Fibroblast of peridontal ligament (primary cell): ENCODE measurements around the gene SAMM50.
A peak's percentile ranks its signal among the peaks of the same experiment; 100 is the strongest.

Experiments used
- DNase-seq: peaks from one replicate; pipeline ENCODE4 v3.0.0-alpha.2; 2010; ENCODE audit errors: extremely low read depth

SAMM50 gene

GRCh38 chr22:43976861-43977795 lies 21.9 kb downstream of the SAMM50 start:
- DNase-seq, result no peak

- no peak for DNase-seq
Observed at GRCh38 chr22:43978558-43978957, 23.3 kb downstream of the SAMM50 start.

- no peak for DNase-seq
Observed at GRCh38 chr22:43980579-43980978, 25.3 kb downstream of the SAMM50 start.

GRCh38 chr22:43980996-43981395 lies 25.8 kb downstream of the SAMM50 start:
- DNase-seq, result no peak

- no peak for DNase-seq
Observed at GRCh38 chr22:43983808-43984207, 28.6 kb downstream of the SAMM50 start.

GRCh38 chr22:43985532-43985931 lies 30.3 kb downstream of the SAMM50 start:
- no peak for DNase-seq

GRCh38 chr22:43988116-43988820 lies 33.0 kb downstream of the SAMM50 start:
- no peak for DNase-seq

GRCh38 chr22:43988960-43989359 lies 33.7 kb downstream of the SAMM50 start:
- no peak for DNase-seq

GRCh38 chr22:43990044-43990443 lies 34.8 kb downstream of the SAMM50 start:
- no peak for DNase-seq

- no peak for DNase-seq
Observed at GRCh38 chr22:43991316-43992020, 36.2 kb downstream of the SAMM50 start.

GRCh38 chr22:43992331-43992821 lies 37.1 kb downstream of the SAMM50 start:
- DNase-seq, result peak; percentile 52

- peak; percentile 71 for DNase-seq
Observed at GRCh38 chr22:43993072-43993760, 38.0 kb downstream of the SAMM50 start.

- DNase-seq, result no peak
Observed at GRCh38 chr22:43994006-43994405, 38.8 kb downstream of the SAMM50 start.

- no peak for DNase-seq
Observed at GRCh38 chr22:43994416-43994815, 39.2 kb downstream of the SAMM50 start.

GRCh38 chr22:43995057-43995685 lies 39.9 kb downstream of the SAMM50 start:
- DNase-seq, result no peak

- DNase-seq, result no peak
Observed at GRCh38 chr22:43995798-43996169, 40.5 kb downstream of the SAMM50 start.

- DNase-seq, result no peak
Observed at GRCh38 chr22:43996170-43996980, 41.1 kb downstream of the SAMM50 start.

- no peak for DNase-seq
Observed at GRCh38 chr22:43996981-43997265, 41.7 kb downstream of the SAMM50 start.

- DNase-seq, result no peak
Observed at GRCh38 chr22:43998679-43999264, 43.5 kb downstream of the SAMM50 start.

- DNase-seq, result no peak
Observed at GRCh38 chr22:43999378-43999777, 44.1 kb downstream of the SAMM50 start.
